HG03460 (cell line): ENCODE data around the gene ANKRD30A.
"Not testable (repeated sequence)": the region's sequence is repeated elsewhere in the genome, so short reads cannot be mapped to it uniquely, and the experiment has no call there.

Experiments
- ATAC-seq: cut with Tn5 transposase; IDR thresholded peaks from one replicate; pipeline ENCODE4 v1.9.1; 2021; ENCODE audit not compliant: unreplicated experiment

ANKRD30A gene, protein sequence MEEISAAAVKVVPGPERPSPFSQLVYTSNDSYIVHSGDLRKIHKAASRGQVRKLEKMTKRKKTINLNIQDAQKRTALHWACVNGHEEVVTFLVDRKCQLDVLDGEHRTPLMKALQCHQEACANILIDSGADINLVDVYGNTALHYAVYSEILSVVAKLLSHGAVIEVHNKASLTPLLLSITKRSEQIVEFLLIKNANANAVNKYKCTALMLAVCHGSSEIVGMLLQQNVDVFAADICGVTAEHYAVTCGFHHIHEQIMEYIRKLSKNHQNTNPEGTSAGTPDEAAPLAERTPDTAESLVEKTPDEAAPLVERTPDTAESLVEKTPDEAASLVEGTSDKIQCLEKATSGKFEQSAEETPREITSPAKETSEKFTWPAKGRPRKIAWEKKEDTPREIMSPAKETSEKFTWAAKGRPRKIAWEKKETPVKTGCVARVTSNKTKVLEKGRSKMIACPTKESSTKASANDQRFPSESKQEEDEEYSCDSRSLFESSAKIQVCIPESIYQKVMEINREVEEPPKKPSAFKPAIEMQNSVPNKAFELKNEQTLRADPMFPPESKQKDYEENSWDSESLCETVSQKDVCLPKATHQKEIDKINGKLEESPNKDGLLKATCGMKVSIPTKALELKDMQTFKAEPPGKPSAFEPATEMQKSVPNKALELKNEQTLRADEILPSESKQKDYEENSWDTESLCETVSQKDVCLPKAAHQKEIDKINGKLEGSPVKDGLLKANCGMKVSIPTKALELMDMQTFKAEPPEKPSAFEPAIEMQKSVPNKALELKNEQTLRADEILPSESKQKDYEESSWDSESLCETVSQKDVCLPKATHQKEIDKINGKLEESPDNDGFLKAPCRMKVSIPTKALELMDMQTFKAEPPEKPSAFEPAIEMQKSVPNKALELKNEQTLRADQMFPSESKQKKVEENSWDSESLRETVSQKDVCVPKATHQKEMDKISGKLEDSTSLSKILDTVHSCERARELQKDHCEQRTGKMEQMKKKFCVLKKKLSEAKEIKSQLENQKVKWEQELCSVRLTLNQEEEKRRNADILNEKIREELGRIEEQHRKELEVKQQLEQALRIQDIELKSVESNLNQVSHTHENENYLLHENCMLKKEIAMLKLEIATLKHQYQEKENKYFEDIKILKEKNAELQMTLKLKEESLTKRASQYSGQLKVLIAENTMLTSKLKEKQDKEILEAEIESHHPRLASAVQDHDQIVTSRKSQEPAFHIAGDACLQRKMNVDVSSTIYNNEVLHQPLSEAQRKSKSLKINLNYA (N-terminal part only)

DNA sequence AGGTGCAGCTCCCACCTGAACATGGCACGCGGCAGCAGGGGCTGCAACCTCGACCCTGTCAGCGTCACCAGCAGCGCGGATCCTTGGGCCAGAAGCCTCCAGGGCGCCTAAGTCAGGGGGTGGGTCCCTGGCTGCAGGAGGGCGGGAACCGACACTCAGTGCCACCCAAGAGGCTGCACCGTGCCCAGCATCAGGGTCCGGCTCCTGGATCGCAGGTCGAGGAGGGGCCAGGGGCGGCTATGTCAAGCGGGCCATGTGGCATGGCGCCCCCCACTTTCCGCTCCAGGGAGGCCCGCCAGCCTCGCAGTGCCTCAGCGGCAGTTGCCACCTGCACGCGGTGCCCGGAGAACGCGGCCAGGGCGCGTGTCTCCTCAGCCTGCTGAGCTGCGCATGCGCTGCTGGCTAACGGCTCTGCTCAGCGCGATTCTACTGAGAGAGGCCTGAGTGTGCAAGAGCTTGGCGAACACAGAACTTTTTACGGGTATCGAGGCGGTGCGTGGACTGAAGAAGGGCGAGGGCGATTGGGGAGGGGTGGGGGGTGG lies at the start of gene ANKRD30A:
Gene ANKRD30A (plus strand): TSS at position 408 of the 542 bp plus-strand sequence. CDS start 190 bp downstream, outside the sequence.
- no peak for ATAC-seq

- ATAC-seq: not testable (repeated sequence)
Observed at GRCh38 chr10:37076083-37076482, 49.3 kb upstream of the ANKRD30A start.

DNA sequence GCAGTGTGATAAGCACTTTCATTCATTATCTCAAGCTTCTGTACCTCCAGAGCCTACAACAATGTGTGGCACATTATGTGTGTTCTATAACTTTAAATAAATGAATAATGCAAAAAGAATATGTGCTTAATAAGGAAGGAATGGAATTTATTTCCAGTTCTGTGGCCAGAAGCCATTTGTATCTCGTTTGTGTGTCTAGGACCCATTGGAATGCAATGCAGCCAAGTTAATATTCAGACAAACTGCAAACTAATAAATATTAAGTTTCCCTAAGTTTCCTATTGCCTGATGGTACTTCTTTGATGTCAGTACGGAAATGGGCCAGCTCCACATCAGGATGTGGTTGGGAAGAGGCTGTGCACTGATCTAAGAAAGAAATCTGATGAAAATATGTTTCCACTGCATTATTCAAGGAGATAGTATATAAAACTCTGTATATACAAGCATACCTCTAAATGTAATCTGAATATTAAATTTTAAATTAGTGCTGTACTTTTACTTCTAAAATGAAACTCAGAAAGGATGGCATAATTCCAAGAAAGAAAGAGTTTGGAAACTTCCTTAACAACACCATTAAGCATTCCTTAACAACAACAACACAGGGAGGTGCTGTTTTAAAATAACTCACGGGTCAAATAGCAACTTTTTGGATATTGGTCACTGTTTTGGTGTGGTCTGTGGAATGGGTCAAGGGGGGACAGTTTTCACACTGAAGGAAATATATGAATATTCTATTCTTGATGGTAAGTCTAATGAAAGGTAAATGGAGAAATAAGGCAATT lies 29.4 kb upstream of the ANKRD30A start:
- no peak for ATAC-seq

- no peak for ATAC-seq
Observed at GRCh38 chr10:37101261-37101660, 24.1 kb upstream of the ANKRD30A start.

DNA sequence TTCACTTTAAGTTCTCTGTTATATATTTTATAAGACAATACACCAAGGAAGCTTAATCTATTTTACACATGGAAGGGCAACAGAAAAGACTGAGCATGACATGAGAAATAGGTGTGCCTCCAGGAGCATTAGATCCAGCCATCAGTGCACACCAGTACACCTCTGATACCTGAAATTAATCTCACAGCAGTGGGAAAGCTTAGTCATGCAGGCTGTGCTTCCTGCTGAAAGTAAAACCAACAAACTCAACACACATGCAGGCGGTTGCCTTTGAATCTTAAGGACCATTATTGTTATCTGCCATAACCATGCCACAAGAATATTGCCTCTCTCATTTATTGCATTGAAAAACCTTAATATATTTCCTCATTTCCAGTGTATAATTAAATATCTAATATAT lies 16.4 kb upstream of the ANKRD30A start:
- ATAC-seq: no peak

GRCh38 chr10:37124532-37124931 lies 866 bp upstream of the ANKRD30A start:
- ATAC-seq: no peak

GRCh38 chr10:37125921-37126320 lies 523 bp downstream of the ANKRD30A start:
- no peak for ATAC-seq

DNA sequence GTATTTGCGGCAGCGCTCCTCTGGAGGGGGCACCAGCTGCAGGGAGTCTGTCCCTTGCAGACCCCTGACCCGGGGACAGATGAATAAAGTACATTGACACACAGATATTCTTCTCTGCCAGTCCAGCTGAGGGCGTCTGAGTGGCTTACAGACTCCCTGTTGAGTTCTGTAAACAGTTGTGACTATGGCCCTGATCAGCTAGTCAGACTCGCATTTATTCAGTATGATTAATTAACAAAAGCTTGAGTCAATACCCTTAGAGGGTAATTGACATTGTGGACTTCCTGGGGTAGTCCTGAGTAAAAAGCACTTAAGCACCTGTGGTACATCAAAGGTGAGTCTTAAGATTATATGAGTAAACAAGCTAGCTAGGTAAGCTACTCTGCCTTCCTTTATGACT lies 21.0 kb downstream of the ANKRD30A start:
- ATAC-seq: no peak

DNA sequence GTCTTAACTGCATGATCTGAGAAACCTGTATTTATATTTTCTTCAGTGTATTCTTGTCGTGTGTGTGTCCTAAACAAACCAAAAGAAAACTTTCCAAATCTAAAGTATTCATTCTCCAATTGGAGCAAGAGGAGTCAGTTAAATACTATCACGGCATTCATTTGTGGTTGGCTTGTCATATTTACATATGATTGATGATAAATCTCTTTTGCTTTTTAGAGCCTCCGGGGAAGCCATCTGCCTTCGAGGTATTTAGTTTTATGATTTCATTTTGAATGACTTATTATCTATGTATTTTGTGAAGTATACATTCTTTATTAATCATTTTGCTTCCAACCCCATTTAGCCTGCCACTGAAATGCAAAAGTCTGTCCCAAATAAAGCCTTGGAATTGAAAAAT lies 37.0 kb downstream of the ANKRD30A start:
- ATAC-seq: not testable (repeated sequence)

GRCh38 chr10:37171945-37172344 lies 46.5 kb downstream of the ANKRD30A start:
- ATAC-seq: not testable (repeated sequence)

DNA sequence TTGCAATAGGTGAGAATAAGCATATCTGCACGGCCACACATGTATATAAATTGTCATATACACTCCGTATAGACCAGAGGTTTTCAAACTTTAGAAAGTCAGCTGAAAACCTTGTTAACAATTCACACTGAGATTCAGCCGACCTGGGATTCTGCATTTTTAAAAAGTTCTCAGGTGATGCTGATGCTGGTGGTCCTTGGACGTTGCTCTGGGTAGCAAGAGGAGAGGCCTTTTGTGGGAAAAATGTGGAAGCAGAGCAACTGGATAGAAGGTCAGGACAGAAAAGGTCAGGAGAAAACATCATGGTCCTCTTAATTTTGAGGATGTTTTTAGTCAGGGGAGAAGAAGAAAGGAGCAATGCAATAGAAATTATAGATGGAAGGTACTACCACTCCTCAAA lies 52.9 kb downstream of the ANKRD30A start:
- not testable (repeated sequence) for ATAC-seq

DNA sequence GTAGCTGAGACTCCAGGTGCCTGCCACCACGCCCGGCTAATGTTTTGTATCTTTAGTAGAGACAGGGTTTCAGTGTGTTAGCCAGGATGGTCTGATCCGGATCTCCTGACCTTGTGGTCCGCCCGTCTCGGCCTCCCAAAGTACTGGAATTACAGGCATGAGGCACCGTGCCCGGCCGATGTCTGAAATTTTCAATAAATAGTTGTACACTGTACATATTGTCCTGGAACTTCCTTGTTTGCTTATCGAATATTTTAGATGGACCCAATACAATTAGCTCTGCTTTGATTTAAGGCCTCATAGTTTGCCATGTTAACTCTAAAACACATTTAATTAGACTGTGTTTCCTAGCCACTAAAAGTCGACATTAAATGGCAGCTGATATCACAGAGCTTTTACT lies 57.3 kb downstream of the ANKRD30A start:
- not testable (repeated sequence) for ATAC-seq

- ATAC-seq: no peak
Observed at GRCh38 chr10:37206132-37206531, 80.7 kb downstream of the ANKRD30A start.

GRCh38 chr10:37220866-37221265 lies 95.5 kb downstream of the ANKRD30A start:
- no peak for ATAC-seq

DNA sequence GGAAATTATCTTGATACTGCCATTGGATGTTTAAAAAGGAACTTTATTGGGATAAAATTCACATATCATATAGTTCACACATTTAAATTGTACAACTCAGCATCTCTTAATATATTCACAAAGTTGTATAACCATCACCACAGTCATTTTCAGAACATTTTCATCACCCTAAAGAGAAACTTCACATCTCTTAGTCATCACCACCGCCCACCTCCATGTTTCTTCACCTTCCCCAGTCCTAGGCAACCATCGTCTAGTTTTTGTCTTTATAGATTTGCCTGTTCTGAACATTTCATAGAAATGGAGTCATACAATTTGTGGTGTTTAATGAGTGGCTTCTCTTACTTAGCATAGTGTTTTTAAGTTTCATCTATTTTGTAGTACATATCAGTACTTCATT lies 96.6 kb downstream of the ANKRD30A start:
- ATAC-seq: no peak

- ATAC-seq: no peak
Observed at GRCh38 chr10:37225163-37225562, 99.8 kb downstream of the ANKRD30A start.

GRCh38 chr10:37226524-37226923 lies 101.1 kb downstream of the ANKRD30A start:
- no peak for ATAC-seq

DNA sequence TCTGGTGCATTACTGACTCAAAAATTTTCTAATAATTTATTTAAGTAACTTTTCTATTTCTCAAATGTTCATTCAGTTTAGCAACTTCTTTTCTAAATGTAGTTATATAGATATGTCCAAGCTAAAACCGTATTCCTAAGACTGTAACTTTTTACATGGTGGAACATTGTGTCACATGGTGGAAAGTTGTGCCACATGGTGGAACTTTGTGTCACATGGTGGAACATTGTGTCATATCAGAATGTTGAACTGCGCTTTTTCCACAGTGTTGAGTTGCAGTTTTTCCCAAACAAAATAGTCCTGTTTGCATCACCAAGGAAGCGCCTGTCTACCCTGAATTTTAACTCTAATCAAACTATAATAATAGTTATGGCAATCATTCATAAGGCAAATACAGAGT lies 109.3 kb downstream of the ANKRD30A start:
- no peak for ATAC-seq

GRCh38 chr10:37236093-37236492 lies 110.7 kb downstream of the ANKRD30A start:
- no peak for ATAC-seq

- ATAC-seq: no peak
Observed at GRCh38 chr10:37240223-37240622, 114.8 kb downstream of the ANKRD30A start.
